Epithelial cell of esophagus (primary cell): ENCODE measurements around the gene SEMA3A.

ENCODE experiments used
- DNase-seq: peaks from one replicate; pipeline ENCODE4 v3.0.0; 2010; ENCODE audit warnings: low read depth
- H3K4me3 ChIP-seq: 2 replicates; pipeline ENCODE4 v1.5.1; 2011; ENCODE audit warnings: mild to moderate bottlenecking, low read length, control low read depth
- CTCF ChIP-seq: IDR thresholded peaks from 2 replicates; pipeline ENCODE4 v1.5.1; 2011; ENCODE audit warnings: low read depth, mild to moderate bottlenecking, low read length, control low read depth, inconsistent platforms; ENCODE audit not compliant: insufficient read depth; ENCODE audit errors: missing control alignments

The SEMA3A gene

DNA sequence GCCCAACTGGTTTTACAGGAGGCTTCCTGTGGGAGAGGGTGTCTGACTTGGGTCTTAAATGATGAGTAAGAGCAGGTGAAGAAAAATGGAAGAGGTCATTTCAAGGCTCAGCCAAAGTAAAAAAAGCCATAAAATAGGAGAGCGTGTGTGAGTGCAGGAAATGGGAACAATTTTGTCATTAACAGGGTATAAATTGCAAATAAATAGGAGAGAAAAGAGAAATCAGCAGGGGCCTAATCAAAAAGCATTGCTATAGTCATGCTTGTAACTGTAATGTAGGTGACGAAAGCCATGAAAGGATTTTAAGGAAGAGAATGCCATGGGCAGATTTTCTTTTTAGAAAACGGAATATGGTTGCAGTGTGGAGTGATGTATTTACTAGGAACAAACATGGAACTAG lies 15.7 kb upstream of the SEMA3A start:
- TF ChIP-seq CTCF, result no peak
- H3K4me3 ChIP-seq, result no peak overlapping the region
- DNase-seq, result no peak

- no peak for TF ChIP-seq CTCF
- no peak overlapping the region for H3K4me3 ChIP-seq
- DNase-seq, result no peak
Observed at GRCh38 chr7:84209006-84209405, 14.4 kb upstream of the SEMA3A start.

GRCh38 chr7:84207615-84208014 lies 13.0 kb upstream of the SEMA3A start:
- no peak overlapping the region for H3K4me3 ChIP-seq
- no peak for DNase-seq
- TF ChIP-seq CTCF, result no peak

GRCh38 chr7:84207025-84207424 lies 12.4 kb upstream of the SEMA3A start:
- DNase-seq, result peak; percentile 42

DNA sequence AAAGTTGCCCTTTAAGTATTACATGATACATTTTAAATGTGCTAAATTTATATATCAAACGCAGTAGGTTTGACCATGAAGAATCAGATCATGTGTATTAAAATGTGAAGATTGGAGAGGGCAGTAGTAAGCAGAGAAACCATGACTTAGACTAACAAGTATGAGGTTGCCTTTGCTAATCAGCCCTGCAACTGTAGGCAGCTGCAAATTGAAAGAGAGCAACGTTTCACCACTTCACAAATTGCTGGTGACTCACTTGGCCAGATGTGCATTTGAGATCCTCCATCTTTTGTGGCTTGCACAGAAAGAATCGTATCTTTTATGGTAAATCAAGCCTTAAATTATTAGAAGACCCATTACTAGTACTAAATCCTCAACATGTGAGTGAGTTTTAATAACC lies 10.1 kb upstream of the SEMA3A start:
- no peak for TF ChIP-seq CTCF
- peak; percentile 77 for DNase-seq
- H3K4me3 ChIP-seq, result no peak overlapping the region

More at GRCh38 chr7:84207025-84207424, 12.4 kb upstream of the SEMA3A start:
- no peak overlapping the region for H3K4me3 ChIP-seq
- no peak for TF ChIP-seq CTCF

DNA sequence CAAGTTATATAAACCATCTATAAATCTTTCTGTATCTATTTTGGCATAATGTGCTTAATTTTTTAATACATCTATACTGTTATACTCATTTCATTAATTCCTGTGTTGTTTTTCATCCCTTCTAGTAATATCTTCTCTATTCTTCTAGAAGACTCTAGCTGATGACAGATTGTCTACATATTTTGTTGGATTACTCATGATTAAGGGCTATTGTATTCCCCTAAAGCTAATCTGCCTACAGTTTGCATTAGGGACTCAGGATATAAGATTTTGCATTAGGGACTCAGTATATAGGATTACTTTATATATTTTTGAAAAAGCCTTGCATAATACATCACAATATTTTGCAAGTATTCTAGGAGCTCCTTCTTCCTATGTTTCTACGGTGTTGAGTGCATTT lies 8.3 kb upstream of the SEMA3A start:
- no peak for TF ChIP-seq CTCF
- H3K4me3 ChIP-seq, result no peak overlapping the region
- peak; percentile 48 for DNase-seq

GRCh38 chr7:84200859-84201258 lies 6.3 kb upstream of the SEMA3A start:
- H3K4me3 ChIP-seq, result no peak overlapping the region
- no peak for TF ChIP-seq CTCF
- DNase-seq, result peak; percentile 84
